Measurements from ENCODE around the gene AFF1.

DNA sequence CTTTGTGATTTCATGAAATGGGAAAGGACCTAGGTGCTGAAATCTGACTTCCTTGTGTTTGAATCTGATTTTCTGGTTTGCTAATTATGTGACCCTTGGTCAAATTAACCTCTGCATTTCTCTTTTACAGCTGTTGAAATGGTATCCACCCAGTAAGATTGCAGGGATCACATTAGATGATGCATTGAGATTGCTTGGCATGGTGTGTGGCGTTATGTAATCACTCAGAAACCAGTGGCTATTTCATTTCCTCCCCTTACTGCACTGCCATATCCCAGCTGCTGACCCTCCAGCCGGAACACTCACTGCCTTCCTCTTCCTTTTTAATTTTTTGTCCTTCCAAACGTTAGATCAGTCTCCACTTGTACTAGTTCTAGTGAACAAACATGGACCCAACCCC, 206.6 kb downstream of the AFF1 start:
- no peak for TF ChIP-seq CTCF (IDR thresholded peaks at IDR 0.05)
- TF ChIP-seq POLR2A (IDR thresholded peaks at IDR 0.05) = no peak
